CD1c-positive myeloid dendritic cell (primary cell): ENCODE data around the gene TYW1B.
"Not testable (repeated sequence)": the region's sequence is repeated elsewhere in the genome, so short reads cannot be mapped to it uniquely, and the experiment has no call there.

Experiments
- DNase-seq: peaks from one replicate; pipeline ENCODE4 v3.0.0-alpha.2; 2016; ENCODE audit errors: extremely low spot score

Gene TYW1B

DNA sequence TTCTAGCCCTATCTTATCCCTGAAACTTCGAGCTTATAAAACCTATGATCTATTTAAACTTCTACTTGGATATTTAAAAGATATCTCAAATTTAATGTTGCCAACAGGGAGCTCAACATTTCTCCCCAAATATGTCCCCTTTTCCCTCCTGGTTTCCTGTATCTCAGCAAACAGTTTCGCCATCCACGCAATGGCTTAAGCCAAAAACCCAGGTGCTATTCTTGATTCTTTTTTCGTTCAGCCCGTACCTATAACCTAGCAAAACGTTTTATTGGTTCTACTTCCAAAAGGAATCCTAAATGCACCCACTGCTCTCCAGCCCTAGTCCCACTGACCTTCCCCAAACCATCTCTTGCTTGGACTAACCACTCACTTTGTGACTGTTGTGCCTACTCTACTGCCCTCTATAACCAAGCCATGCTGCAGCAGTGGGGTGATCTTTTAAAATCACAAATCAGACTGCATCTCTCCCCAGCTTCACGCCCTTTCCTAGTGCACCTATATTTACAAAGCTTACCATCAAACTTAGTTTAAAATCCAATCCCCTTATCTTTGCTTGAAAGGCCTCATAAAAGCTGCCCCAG lies 201.5 kb downstream of the TYW1B start:
- not testable (repeated sequence) for DNase-seq

DNA sequence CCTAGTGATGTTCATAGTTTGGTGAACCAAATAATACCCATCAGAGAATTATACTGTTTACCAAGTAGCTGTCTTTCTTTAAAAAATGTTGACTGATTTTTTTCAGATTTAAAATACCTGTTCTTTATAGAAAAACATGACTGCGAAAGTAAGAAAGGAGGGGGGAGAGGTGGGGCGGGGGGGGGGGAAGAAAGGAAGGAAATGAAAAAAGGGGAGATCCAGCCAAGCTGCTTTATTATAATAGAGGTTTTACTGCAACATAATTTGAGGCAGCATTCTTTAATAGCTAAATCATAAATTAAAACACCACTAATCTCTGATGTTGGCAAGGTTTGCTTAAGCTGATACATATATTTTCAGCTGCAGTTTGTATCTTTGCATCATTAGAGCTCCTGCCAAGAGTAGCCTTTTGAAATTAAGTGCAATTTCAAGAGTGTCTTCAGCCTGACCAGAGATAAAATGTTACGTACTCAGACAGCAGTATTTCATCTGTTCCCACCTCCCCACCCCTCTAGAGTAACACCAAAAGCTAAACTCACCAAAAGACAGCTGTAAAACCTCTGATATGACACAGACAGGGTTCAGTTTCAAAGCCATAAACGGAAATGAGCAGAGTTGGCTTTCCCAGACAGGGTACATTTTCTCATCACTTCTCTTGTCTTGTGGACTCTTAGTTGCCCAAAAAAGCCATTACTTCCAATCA lies 202.1 kb downstream of the TYW1B start:
- not testable (repeated sequence) for DNase-seq

DNA sequence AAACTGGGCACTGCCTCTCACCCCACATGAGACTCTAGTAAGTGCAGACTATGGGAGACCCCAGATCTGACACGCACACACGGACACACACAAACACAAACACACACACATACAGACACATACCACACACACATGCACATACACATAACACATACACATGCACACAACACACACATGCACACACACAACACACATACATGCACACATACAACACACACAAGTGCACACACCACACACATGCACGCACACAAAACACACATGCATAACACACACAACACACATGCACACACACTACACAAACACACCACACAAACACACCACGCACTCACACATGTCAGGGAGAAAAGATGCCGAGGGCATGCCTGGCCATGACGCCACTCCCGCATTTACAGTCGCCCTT lies 205.5 kb downstream of the TYW1B start:
- DNase-seq = no peak

DNA sequence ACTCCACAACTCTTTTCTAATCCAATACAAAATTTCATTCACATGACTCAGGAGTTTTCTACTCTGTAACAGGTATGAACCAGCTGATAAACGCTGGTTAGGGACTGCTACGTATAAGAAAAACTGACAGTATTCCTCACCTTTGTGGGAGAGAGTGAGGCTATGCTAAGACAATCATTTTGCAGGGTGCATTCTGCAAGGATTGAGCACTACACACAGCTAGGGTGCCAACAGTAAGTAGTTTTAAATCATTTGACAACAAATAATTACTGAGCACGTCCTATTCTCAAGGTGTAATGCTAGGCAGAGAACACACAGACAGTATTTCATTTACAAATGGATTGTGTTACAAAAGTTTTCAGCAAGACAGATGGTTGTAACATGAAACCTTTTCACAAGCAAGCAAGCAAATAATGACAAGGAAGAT lies 206.2 kb downstream of the TYW1B start:
- DNase-seq = not testable (repeated sequence)

DNA sequence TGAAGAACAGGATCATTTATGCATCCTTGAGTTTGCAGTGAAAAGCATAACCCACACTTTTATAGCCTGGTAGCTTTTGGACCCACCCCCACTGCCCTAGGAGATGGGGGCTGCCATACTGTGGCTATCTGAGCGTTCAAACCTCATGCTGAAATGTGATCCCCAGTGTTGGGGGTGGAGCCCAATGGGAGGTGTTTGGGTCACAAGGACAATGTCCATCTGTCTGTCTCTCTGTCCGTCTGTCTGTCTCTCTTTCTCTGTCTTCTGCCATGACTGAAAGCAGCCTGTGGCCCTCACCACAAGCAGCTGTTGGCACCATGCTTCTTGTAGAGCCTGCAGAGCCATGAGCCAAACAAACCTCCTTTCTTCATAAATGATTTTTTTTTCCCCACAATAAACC lies 207.1 kb downstream of the TYW1B start:
- DNase-seq = not testable (repeated sequence)

DNA sequence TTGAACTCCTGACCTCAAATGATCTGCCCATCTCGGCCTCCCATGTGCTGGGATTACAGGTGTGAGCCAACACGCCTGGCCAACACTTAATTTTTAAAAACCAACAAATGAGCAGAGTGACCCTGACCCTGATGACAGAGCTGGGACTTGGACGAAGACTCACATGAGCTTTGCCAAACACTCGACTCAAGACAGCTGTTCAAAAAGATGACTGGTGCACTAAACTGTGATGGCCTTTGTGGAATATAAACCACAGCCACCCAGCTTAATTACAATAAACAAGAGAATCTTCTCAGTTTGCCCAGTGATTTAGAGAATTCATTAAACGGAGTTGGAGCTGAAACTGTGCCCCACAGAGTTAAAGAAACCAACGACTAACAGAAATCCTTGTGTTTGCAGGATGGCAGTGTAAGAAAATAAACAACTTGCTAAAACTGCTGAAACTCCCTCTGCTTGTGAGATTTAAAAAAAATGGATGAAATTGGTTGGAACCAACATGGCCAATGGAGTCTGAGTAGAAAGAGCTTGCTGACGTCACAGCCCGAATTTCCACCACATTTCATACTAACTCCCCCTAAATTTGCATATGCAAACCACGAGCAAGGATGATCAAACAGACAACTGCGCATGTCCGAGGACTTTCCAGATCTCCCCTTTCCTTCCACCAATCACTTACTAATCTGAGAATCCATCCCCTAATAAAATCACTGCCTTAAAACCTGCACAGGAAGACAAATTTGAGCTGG lies 209.4 kb downstream of the TYW1B start:
- not testable (repeated sequence) for DNase-seq

DNA sequence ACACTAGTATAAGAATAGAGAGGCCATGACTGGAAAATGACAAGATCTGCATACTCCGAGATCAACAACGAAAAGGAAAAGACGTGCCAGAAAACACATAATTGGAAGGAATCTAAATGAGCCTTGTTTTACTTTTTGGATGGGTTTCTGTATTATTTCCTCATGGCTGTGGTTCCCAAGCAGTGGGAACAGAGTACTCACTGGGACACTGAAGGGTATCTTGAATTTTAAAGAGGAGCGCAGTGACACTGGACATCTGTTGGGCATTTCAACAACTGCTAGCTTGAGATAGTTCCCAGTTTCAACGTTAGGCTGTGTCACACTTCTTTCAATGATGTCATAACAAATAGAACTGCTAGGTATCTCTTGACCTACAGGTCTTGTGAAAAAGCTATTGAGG lies 218.2 kb downstream of the TYW1B start:
- DNase-seq = not testable (repeated sequence)

DNA sequence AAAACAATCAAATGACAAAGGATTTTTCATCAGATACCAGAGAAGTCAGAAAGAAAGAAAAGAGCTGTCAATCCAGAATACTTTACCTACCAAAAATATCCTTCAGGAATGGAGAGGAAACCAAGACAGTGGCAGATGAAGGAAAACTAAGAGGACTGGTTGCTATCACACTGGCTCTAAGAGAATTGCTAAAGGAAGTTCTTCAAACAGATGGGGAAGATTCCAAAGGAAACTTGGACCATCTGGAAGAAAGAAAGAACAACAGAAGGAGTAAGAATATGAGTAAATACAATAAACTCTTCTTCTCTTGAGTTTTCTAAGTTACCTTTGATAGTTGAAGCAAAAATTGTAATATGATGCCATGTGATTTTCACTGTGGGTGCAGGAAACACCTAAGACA lies 220.0 kb downstream of the TYW1B start:
- not testable (repeated sequence) for DNase-seq

DNA sequence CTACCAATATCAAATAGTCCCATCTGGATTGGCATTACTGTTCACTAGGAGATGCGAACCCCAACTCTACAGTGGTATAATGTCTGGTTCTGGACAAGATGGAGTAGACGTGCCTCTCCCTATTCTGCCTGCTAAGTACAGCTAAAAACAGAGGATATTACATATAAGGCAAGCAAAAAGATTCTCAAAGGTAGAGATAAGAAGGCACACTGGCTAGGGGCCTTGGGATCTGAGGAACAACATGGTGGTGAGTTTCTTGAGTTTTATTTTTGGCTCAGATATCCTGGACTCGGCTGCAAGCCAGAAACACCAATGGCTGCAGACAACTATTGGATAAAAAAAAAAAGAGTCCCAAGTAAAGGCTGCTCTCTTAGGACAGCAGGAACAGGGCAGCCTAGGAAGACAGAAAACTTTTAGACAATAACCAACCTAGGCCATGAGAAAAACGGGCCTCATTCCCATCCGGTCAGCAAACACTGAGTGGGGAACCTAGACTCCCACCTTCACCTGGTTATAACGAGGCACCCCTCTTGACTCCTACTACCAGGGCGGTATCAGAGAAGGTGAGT lies 222.1 kb downstream of the TYW1B start:
- DNase-seq = not testable (repeated sequence)

DNA sequence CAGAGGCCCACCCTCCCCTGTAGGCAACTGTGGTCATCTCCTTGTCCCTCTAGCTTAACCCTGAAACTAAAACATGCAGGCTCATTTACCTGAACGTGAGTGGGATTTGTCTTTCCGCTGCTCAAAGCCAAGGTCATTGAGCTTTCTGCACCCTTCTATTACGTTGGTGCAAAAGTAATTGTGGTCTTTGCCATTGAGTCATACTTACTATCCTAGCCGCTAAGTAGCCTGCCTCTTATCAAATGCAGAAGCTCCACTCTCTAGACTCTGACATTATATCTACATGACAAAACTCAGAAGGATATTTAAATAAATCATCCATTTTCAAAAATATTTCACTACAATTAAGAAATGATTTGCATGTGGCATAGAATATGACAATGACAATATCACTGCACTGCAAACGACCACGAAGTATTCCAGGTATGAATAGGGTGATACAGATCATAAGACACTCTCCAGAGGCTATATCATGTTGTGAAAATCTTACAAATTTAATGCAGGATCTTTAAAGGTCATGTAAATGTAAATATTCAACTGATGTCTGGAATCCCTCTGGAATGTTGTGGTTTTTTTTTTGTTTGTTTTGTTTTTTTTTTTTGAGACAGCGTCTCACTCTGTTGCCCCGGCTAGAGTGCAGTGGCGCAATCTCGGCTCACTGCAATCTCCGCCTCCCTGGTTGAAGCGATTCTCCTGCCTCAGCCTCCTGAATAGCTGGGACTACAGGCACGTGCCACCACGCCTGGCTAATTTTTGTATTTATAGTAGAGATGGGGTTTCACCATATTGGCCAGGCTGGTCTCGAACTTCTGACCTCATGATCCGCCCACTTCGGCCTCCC lies 223.0 kb downstream of the TYW1B start:
- not testable (repeated sequence) for DNase-seq

DNA sequence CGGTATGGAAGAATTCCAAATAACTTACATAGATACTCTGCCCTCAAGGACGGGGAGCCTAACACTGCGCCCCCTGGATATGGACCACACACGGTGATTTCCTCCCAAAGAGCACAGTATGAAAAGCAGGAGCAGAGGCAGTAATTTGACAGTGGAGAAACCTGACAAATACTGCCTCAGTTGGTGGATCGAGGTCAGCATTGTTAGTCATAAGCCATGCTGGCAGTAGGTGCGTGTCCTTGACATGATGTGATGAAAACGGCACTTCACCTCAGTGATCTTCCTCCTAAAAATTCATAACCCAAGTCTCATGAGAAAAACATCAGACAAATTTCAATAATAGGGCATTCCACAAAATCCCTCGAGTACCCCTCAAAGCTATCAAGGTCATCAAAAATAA lies 224.5 kb downstream of the TYW1B start:
- not testable (repeated sequence) for DNase-seq

DNA sequence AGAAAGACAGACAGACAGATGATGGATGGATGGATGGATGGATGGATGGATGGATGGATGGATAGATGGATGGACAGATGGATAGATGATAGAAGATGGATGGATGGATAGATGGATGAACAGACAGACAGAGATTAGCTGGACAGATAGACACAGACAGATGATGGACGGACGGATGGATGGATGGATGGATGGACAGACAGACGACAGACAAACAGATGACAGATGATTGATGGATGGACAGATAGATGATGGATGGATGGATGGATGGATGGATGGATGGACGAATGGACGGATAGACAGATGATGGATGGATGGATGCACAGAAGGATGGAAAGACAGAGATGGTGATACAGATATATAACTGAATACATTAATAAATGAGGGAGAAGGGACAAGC lies 224.9 kb downstream of the TYW1B start:
- no peak for DNase-seq

DNA sequence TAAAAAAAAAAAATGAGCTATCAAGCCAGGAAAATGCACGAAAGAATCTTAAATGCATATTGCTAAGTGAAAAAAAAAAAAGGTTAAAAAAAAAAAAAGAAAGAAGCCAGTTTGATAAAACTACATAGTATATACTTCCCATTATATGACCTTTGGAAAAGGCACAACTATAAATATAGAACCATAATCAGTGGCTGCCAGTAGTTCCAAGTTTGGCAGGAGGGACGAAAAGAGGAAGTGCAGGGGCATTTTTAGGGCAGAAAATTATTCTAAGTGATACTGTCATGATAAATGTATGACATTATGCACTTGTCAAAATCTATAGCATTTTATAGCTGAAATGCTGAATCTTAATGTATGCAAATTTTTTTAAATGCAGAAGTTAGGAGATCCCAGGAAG lies 226.3 kb downstream of the TYW1B start:
- DNase-seq = not testable (repeated sequence)

DNA sequence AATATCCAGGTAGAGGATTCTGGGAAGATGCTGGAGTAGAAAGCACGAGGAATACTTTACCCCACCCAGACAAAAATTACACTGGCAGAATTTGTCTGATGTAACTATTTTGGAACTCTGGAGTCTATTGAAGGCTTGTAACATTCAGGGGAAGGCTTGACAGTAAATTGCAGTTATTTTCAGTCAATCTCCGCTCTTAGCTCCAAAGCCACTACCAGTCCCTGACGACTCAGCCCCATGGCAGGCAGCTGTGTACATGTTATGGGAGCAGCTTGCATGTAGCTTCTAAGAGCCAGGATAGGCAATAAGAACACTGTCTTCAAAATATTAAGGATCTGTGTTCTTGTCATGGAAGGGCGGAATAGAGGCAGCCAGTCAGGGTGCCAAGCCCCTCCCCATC lies 238.0 kb downstream of the TYW1B start:
- DNase-seq = not testable (repeated sequence)

DNA sequence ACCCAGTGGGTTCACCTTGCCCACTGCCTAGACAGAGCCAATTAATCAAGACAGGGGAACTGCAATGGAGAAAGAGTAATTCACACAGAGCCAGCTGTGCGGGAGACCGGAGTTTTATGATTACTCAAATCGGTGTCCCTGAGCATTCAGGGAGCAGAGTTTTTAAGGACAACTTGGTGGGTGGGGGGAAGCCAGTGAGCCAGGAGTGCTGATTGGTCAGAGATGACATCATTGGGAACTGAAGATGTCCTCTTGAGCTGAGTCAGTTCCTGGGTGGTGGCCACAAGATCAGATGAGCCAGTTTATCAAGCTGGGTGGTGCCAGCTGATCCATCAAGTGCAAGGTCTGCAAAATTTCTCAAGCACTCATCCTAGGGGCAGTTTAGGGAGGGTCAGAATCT lies 240.7 kb downstream of the TYW1B start:
- not testable (repeated sequence) for DNase-seq

DNA sequence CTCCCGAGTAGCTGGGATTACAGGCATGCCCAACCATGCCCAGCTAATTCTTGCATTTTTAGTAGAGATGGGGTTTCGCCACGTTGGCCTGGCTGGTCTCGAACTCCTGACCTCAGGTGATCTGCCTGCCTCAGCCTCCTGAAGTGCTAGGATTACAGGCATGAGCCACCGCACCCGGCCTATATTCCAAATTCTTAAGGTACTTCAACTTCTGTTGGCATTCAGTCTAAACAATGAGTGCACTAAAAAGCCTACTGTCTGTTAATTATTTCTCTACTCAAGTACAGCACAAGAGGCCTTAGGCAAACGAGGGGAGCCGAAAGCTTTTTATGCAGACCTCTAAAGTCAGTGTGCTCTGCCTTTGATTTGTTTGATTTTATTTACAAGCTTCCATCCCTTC lies 243.4 kb downstream of the TYW1B start:
- DNase-seq = not testable (repeated sequence)

DNA sequence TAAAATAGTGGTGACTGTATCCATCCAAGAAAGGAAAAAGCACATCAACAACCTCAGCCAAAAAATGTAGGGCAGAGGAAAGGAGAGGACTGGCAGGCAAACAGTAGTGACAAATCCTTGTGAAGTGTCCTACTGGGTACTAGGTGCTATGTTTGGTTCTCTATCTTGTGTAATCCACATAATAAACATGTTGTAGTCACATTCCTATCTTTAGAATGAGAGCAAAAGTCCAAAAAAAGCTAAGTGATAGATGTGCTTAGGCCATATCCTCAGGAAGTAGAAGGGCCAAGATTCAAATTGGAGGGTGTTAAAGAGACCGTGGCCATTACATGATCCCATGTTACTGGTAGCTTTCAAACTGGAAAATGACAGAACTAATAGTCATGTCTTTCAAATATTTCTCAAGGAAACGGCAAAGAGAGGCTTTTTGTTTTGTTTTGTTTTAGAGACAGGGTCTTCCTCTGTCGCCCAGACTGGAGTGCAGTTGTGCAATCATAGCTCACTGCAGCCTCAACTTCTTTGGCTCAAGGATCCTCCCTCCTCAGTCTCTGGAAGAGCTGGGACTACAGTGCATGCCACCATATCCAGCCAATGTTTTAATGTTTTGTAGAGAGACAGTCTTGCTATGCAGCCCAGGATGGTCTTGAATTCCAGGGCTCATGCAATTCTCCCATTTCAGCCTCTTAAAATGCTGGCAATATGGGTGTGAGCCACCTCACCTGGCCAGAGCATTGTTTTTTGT lies 244.2 kb downstream of the TYW1B start:
- not testable (repeated sequence) for DNase-seq

DNA sequence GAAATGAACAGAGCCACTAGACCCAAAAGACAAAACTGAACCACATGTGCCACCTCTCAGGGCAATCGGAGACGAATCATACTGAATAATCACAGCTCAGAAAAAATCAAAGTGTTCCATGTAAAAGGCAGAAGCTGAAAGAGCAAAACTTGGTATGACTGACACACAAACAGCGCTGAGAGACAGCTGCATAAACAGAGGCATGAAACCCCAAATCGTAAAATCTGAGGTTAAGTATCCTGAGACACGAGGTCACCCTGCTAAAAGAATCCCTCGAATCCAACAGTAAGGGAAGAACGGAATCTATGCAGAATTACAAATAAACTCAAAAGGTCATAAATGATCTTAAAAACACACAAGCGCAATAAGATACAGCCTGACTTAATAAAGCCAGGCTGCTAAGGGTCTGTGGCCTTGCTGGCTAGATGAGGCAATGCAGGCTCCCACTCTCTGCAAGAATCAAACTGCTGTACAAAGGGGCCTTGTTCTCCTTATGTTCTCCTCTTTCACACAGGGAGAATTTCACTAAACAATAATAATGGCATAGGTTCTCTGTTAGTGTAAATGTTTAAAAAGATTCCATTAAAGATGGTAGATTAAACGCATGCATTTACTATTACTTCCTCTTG lies 247.7 kb downstream of the TYW1B start:
- DNase-seq = not testable (repeated sequence)

DNA sequence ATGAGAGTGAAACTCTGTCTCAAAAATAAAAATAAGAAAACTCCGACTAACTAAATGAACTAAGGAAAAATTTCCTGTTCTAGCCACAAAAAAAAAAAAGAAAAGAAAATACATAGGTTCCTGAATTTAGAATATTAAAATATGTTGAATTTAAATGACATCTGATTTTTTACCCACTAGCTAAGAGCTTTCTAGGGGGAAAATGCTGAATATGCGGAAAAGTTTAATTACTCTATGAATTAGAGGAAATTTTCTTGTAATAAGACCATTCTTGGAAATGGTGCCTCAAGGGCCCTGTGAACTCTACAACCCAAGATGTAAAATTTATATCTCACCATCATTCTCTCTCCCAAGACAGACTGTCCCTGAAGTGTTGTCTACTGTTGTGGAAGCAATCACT lies 250.9 kb downstream of the TYW1B start:
- DNase-seq = no peak

DNA sequence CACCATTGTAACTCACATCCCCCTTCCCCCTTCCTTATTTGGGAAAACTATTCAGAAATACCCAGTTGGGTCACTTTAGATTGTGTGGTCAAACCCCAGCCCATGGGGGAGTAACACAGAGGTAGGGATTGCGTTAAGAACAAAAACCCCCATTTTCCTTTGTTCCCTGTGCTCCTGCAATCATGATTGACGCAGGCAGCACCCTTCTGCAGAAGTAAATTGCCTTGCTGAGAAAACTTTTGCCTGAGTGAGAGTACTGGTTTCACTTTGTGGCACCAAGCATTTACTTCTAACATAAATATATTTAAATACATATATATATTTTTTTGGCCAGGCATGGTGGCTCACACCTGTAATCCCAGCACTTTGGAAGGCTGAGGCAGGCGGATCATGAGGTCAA lies 266.0 kb downstream of the TYW1B start:
- DNase-seq = not testable (repeated sequence)
